Thyroid gland (tissue), 4 donors: ENCODE results near the gene EEF1A1.

ENCODE experiments used
- CTCF ChIP-seq, 6 experiments: fragments of 200-600 bp in 3 of 6; fragments of 450-650 bp in 3 of 6; sonication (generic) in 3 of 6; IDR thresholded peaks; one replicate each; pipeline ENCODE4 v1.5.1; 2016 to 2019; ENCODE audit warnings: antibody characterized with exemption in 6 of 6, mild to moderate bottlenecking in 2 of 6, inconsistent platforms in 1 of 6, moderate library complexity in 1 of 6
- POLR2A ChIP-seq, 2 donors: fragments of 450-650 bp; IDR thresholded peaks; one replicate each; pipeline ENCODE4 v1.6.1; 2017; ENCODE audit warnings: antibody characterized with exemption in 2 of 2, mild to moderate bottlenecking in 2 of 2, moderate library complexity in 1 of 2

- TF ChIP-seq POLR2A (IDR thresholded peaks at IDR 0.05): no peak
- no peak for TF ChIP-seq CTCF (IDR thresholded peaks at IDR 0.05)
Measured at GRCh38 chr6:73503027-73503772, 17.6 kb downstream of the EEF1A1 start.
